Measurements from ENCODE around the gene GIMAP8.

- TF ChIP-seq CTCF (IDR thresholded peaks at IDR 0.05) (no peak), POLR2AphosphoS5 (IDR thresholded peaks at IDR 0.05; ENCODE audit: low read depth, low read length) (no peak)
These were observed 36.8 kb upstream of the GIMAP8 start for GRCh38 chr7:150413640-150414081.
